Thyroid gland (tissue), 4 donors: ENCODE measurements around the gene AFF3.

Experiments
- POLR2A ChIP-seq, 2 donors: fragments of 450-650 bp; IDR thresholded peaks; one replicate each; pipeline ENCODE4 v1.6.1; 2017; ENCODE audit warnings: antibody characterized with exemption in 2 of 2, mild to moderate bottlenecking in 2 of 2, moderate library complexity in 1 of 2
- TF ChIP-seq, protein P1 (sequence below), 6 experiments: fragments of 200-600 bp in 3 of 6; fragments of 450-650 bp in 3 of 6; sonication (generic) in 3 of 6; IDR thresholded peaks; one replicate each; pipeline ENCODE4 v1.5.1; 2016 to 2019; ENCODE audit warnings: antibody characterized with exemption in 6 of 6, mild to moderate bottlenecking in 2 of 6, inconsistent platforms in 1 of 6, moderate library complexity in 1 of 6

DNA sequence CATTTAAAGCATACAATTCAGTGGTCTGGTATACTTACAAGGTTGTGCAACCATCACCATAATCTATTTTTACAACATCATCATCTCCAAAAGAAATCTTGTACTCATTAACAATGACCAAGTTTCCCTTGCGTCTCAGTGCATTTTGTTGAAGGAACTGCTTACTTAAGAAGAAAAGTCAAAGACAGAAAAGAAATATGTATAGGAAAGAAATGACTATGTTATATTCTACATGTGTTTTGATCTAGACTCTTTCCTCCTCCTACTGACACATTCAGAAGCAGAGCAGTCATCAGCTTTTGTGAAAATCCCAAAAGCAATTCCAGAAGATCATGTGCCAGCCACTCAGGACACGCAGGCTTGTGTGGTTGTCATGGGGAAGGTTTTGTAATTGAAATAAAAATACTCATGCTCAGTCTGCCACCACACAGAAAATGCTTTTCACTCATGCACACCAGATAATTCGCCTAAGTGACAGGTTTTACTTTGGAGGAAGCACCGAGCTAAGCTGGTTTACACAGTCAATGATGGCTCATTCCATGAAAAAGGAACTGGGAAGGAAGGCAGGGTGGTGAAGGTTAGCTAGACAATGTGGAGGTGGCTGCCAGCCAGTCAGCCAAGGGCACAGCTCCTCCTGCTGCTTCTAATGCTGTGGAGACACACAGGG is 494.1 kb downstream of the AFF3 start:
- TF ChIP-seq, protein P1, sequence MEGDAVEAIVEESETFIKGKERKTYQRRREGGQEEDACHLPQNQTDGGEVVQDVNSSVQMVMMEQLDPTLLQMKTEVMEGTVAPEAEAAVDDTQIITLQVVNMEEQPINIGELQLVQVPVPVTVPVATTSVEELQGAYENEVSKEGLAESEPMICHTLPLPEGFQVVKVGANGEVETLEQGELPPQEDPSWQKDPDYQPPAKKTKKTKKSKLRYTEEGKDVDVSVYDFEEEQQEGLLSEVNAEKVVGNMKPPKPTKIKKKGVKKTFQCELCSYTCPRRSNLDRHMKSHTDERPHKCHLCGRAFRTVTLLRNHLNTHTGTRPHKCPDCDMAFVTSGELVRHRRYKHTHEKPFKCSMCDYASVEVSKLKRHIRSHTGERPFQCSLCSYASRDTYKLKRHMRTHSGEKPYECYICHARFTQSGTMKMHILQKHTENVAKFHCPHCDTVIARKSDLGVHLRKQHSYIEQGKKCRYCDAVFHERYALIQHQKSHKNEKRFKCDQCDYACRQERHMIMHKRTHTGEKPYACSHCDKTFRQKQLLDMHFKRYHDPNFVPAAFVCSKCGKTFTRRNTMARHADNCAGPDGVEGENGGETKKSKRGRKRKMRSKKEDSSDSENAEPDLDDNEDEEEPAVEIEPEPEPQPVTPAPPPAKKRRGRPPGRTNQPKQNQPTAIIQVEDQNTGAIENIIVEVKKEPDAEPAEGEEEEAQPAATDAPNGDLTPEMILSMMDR (IDR thresholded peaks at IDR 0.05) = no peak
- no peak for TF ChIP-seq POLR2A (IDR thresholded peaks at IDR 0.05)
